HG03565 (cell line): Measurements from ENCODE around the gene MSN.

Experiments
- ATAC-seq: cut with Tn5 transposase; IDR thresholded peaks from one replicate; pipeline ENCODE4 v1.9.1; 2021; ENCODE audit warnings: mild to moderate bottlenecking, moderate library complexity; ENCODE audit not compliant: unreplicated experiment

The MSN gene

GRCh38 chrX:65671966-65672365, 4.5 kb downstream of the MSN start:
- ATAC-seq, result no peak

- ATAC-seq, result no peak
Observed at GRCh38 chrX:65673857-65674203, 6.4 kb downstream of the MSN start.

- no peak for ATAC-seq
Observed at GRCh38 chrX:65674204-65674893, 6.9 kb downstream of the MSN start.

GRCh38 chrX:65677954-65678469, 10.6 kb downstream of the MSN start:
- no peak for ATAC-seq

- ATAC-seq, result no peak
Observed at GRCh38 chrX:65679071-65679540, 11.7 kb downstream of the MSN start.

GRCh38 chrX:65681810-65682209, 14.4 kb downstream of the MSN start:
- ATAC-seq, result no peak

GRCh38 chrX:65685112-65685511, 17.7 kb downstream of the MSN start:
- ATAC-seq, result no peak

GRCh38 chrX:65686236-65686635, 18.8 kb downstream of the MSN start:
- ATAC-seq, result no peak

- ATAC-seq, result no peak
Observed at GRCh38 chrX:65687367-65687766, 19.9 kb downstream of the MSN start.

GRCh38 chrX:65688403-65688871, 21.0 kb downstream of the MSN start:
- peak; percentile 79 for ATAC-seq

- ATAC-seq, result no peak
Observed at GRCh38 chrX:65689377-65689776, 21.9 kb downstream of the MSN start.

- ATAC-seq, result no peak
Observed at GRCh38 chrX:65690057-65690855, 22.8 kb downstream of the MSN start.

- no peak for ATAC-seq
Observed at GRCh38 chrX:65695849-65696449, 28.5 kb downstream of the MSN start.

- ATAC-seq, result no peak
Observed at GRCh38 chrX:65696613-65697012, 29.2 kb downstream of the MSN start.

- ATAC-seq, result no peak
Observed at GRCh38 chrX:65697211-65697641, 29.8 kb downstream of the MSN start.

GRCh38 chrX:65697915-65698796, 30.7 kb downstream of the MSN start:
- peak; percentile 47 for ATAC-seq

- no peak for ATAC-seq
Observed at GRCh38 chrX:65702956-65703355, 35.5 kb downstream of the MSN start.

GRCh38 chrX:65705439-65705838, 38.0 kb downstream of the MSN start:
- no peak for ATAC-seq

GRCh38 chrX:65706041-65706828, 38.8 kb downstream of the MSN start:
- ATAC-seq, result no peak

GRCh38 chrX:65707151-65707550, 39.7 kb downstream of the MSN start:
- ATAC-seq, result no peak
